VCaP (cell line): ENCODE measurements around the gene RHOT2.

Experiments used
- H3K27ac ChIP-seq: fragments of 450-650 bp; 2 replicates; pipeline ENCODE4 v1.5.1; 2017
- CTCF ChIP-seq: fragments of 450-650 bp; conservative IDR thresholded peaks from 2 replicates; pipeline ENCODE4 v1.5.1; 2017; ENCODE audit warnings: mild to moderate bottlenecking, moderate library complexity

RHOT2 gene

DNA sequence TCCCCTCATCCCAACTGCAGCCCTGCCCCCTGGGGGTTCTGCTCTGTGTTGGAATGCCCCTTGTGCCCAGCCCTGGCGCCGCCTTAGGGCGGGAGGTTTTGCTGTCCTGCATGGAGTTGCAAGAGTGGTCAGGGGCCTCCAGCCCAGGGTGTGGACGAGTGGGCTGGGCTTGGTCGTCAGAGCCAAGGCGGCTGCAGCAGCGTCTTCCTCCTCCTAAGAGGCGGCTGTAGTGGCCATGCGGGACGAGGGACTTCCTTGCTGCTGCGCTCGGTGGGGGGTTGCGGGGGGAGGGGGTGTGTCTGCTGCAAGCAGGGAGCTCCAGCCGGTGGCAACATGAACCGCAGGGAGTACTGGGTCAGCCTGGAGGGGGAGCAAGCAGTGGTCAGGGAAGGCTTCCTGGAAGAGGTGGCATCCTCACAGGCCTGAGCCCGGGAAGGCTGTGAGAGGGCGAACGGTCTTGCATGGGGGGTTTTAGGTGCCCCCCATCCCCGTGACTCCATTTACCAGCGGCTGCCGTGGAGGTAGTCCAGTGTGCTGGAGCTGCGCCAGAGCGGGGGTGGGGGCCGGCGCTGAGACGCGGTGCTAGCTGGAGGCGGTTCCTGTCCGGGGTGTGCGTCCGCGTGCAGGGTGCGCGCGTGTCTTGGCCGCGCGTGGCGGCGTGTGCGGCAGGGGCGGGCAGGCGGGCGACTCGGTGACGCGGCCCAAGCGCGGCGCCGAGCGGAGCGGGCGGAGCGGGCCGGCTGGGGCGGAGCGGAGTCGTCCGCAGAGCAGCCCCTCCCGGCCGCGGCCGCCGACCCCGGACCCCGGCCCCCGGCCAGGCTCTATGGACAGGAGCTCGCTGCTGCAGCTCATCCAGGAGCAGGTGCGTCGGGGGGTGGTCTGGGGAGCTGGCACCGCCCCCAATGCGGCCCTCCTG is 7.3 kb downstream of the RHOT2 start, which contains the start of gene RHBDL1:
TSS of gene RHBDL1 (plus strand) at position 704 of the 916 bp plus-strand sequence. CDS start at position 824, 120 bp downstream.
- H3K27ac ChIP-seq = peak within 1 kb of the TSS; percentile 62

GRCh38 chr16:675884-676564 is 8.1 kb downstream of the RHOT2 start:
- H3K27ac ChIP-seq = peak overlapping the region; percentile 62
- TF ChIP-seq CTCF = no peak

More for the DNA sequence above, 7.3 kb downstream of the RHOT2 start, which contains the start of gene RHBDL1:
- no peak for TF ChIP-seq CTCF

GRCh38 chr16:676565-676902 is 8.6 kb downstream of the RHOT2 start:
- peak overlapping the region; percentile 62; the same call in 1 of the 2 replicates for H3K27ac ChIP-seq
- TF ChIP-seq CTCF = no peak

GRCh38 chr16:676913-677312 is 9.0 kb downstream of the RHOT2 start:
- TF ChIP-seq CTCF = no peak
- no peak overlapping the region for H3K27ac ChIP-seq

GRCh38 chr16:677316-678190 is 9.6 kb downstream of the RHOT2 start:
- H3K27ac ChIP-seq = no peak overlapping the region
- no peak for TF ChIP-seq CTCF

DNA sequence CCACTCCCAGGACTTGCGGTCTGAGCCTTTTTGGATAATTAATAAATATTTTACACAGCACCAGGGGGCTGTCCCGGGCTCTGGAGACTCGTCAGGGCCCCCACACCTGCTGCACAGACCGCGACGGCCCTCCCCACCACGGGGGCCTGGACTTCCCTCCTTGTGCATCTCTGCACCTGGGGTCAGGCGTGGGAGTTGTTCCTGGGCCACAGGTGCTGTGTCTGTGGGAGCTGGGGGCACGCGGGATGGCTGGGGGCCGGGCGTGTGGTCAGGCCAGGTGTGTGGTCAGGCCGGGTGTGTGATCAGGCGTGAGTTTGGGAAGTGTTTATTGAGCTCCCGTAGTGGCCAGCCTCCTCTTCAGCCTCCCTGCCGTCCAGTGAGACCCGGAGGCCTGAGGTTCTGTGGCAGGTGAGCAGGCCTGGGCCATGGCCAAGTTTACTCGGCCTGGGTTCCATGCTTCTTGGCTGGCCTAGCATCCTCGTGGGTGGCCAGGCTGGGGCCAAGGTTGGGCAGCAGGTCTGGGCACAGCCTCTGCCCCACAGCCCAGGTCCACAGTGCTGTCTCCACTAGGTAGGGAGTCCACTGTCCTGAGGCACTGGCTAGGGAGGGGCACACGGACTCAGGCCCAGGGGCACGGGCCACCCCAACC is 10.4 kb downstream of the RHOT2 start:
- peak overlapping the region; percentile 91 for H3K27ac ChIP-seq
- TF ChIP-seq CTCF = no peak
